GM19099 (cell line): ENCODE data around the gene ANXA6.

ENCODE experiments used
- POLR2A ChIP-seq: IDR thresholded peaks from 3 replicates; pipeline ENCODE4 v1.6.1; 2011; ENCODE audit warnings: low read depth; ENCODE audit not compliant: insufficient read length; ENCODE audit errors: extremely low read depth

The ANXA6 gene

GRCh38 chr5:151157426-151158286, at the start of gene ANXA6:
Gene ANXA6 (minus strand): TSS chr5:151157779. CDS start chr5:151147901, 9,878 bp downstream.
- peak; percentile 78 for TF ChIP-seq POLR2A

- no peak for TF ChIP-seq POLR2A
Measured at GRCh38 chr5:151205411-151205810, 47.8 kb upstream of the ANXA6 start.

GRCh38 chr5:151204051-151204450, 46.5 kb upstream of the ANXA6 start:
- TF ChIP-seq POLR2A, result no peak

DNA sequence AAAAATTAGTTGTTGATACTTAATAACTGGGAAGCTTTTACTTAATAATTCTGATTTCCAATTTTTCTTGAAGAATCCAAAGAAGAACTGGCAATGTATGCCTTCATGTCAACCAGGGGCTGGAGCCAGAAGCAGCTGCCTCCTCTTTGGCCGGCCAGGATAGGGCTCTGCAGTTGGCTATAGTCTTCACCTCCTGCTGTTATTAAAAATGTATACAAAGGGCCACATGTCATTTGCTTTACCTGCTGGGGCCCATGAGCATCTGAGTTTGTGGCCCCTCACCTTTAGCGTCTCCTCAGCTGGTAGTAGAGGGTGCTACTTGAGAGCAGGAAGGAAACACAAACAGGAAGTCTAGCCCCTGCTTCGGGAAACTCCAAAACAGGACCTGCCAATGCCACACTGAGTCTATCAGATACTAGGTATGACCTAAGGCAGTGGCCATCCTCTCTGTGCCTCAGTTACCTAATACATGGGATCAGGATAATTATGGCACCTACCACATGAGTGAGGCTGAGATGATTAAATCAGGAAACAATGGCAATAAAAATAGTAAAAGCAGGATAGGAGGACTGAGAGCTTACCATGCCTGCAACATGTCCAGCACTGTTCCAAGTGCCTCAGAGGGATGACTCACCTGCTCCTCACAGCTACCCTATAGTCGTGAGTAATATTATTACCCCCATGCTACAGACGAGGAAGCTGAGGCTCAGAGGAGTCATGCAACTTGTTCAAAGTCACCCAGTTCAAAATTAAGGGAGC, 45.0 kb upstream of the ANXA6 start:
- no peak for TF ChIP-seq POLR2A

DNA sequence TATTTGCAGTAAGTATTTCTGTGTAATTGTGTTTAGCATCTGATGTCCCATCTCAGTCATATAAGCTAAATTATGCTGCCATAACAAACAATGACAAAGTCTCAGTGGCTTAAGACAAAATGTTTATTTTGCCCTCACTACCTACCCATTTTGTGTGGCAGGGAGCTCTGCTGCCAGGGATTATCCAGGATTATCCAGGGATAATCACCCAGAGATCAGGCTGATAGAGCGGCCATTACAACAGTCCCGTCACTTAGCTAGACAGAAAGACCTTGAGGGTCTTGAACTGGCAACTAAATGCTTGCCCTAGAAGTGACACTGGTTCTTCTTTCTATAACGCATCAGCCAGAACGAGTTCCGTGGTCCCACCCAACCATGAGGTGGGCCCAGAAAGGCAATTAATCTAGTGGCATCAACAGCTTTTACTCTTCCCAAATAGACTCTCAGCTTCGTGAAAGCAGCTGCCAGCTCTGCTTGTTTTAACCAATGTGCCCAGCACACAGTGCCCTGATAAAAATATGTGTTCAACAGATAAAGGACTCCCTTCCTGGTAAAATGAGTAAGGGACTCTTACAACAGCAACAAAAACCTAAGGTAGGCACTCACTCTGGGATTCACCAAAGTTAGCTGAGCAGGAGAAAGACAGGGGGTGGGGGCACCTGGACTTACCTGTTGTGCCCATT, 43.5 kb upstream of the ANXA6 start:
- TF ChIP-seq POLR2A, result no peak

DNA sequence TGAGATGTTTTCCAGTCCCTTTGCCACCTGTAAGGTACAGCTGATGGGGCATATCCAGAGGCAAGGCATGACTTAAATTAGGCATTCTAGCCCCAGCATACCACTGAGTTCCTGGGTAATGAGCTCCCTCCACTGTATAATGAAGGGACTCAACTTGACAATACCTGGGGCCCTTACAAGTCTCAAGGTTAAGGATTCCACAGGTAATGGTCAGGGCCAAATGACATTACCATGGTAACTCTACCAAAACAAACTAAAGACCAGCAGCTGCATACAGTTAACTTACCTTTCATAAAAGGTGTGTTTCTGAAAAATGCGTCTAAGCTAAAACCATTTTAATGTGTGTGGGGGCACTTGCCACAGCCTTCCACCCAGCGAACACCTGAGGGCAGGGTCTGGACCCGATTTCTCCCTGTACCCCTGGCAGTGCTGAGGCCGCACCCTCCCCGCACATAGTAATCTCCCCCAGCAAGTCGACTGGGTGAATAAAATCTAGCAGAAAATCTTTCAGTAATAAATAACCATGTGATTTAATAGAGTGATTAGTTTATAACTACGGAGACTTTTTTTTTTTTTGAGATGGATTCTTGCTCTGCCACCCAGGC, 42.1 kb upstream of the ANXA6 start:
- no peak for TF ChIP-seq POLR2A

DNA sequence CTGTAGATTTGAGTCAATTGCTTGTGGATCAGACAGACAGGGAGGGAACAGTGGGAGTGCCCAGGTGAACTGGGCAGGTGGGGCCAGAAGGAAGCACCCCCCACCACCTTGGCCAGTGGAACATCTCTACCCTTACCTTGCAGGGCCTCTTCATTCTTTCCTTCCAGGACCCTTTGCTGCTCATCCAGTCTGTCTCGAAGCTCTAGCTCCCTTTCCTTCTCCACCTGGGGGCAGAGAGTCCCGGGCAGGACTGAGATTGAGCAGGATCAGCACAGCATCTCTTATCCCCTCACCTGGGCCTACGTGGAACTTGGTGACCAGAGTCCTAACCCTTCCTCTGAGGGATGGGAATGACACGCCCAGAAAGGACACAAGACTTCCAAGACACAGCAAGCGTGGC, 41.3 kb upstream of the ANXA6 start:
- TF ChIP-seq POLR2A, result no peak

- TF ChIP-seq POLR2A, result no peak
Measured at GRCh38 chr5:151196556-151197290, 39.1 kb upstream of the ANXA6 start.

GRCh38 chr5:151195622-151196021, 38.0 kb upstream of the ANXA6 start:
- TF ChIP-seq POLR2A, result no peak

DNA sequence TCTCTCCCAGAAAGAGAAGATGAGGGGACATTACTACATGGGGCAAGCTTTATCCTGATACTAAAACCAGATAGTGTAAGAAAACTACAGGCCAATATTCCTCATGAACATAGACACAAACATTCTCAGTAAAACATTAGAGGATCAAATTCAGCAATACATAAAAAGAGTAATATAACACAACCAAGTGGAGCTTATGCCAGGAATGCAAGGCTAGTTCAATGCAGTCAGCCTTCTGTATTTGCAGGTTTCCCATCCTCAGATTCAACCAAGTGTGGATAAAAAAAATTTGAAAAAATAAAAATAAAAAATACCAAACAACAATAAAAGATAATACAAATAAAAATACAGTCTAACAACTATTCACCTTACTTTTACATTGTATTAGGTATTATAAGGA, 35.0 kb upstream of the ANXA6 start:
- TF ChIP-seq POLR2A, result no peak

DNA sequence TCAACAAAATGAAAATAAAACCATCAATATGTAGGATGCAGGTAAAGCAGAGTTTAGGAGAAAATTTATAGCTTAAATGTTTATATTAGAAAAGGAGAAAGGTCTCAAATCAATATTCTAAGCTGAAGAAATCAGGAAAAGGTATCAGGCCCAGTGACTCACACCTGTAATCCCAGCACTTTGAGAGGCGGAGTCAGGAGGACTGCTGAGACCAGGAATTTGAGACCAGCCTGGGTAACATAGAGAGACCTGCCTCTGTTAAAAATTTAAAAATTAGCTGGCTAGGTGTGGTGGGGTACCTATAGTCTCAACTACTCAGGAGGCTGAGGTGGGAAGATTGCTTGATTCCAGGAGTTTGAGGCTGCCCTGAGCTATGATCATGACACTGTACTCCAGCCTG, 34.1 kb upstream of the ANXA6 start:
- TF ChIP-seq POLR2A, result no peak

- TF ChIP-seq POLR2A, result no peak
Measured at GRCh38 chr5:151189151-151189550, 31.6 kb upstream of the ANXA6 start.

DNA sequence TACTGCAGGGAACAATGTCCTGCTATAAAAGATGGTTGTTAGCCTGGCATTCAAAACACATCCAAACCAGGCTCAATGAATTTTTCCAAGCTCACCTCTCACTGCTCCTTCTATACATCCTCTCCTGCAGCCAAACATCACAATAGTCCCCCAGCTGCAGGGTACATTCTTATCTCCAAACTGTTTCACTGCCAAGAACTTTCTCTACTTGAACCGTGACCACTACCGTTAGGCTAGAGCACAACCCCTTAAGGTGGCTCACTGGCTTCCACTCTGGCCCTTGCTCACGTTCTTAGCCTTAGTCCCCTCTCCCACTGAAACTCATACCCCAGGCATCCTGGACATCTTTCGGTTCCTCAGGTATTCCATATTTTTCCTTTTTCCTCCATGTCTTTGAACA, 29.0 kb upstream of the ANXA6 start:
- TF ChIP-seq POLR2A, result no peak

GRCh38 chr5:151186052-151186451, 28.5 kb upstream of the ANXA6 start:
- no peak for TF ChIP-seq POLR2A
